H1 (cell line): Measurements from ENCODE around the gene QRICH1. TPM values are rescaled to one million over a fixed set of nuclear protein-coding genes. Genes with fewer than 3 reads are reported as not detected.

Experiments used
- CTCF ChIA-PET: fragments of 300-600 bp; sonication (Branson Sonifier 250); formaldehyde crosslinking; loops from one replicate; lab custom pipeline; 2021; ENCODE audit not compliant: partially characterized antibody; lab: Charles Lee
- POLR2A ChIA-PET: fragments of 300-600 bp; sonication (Branson Sonifier 250); formaldehyde crosslinking; loops from one replicate; lab custom pipeline; 2021; ENCODE audit warnings: inconsistent platforms; ENCODE audit not compliant: partially characterized antibody; lab: Charles Lee
- DNase-seq, 2 experiments: peaks; one replicate each; pipeline versions ENCODE4 v3.0.0 to v3.0.0-alpha.2; 2010 to 2022; ENCODE audit warnings: low spot score in 2 of 2, low read depth in 1 of 2, mixed read lengths in 1 of 2
- FAIRE-seq: peaks from 2 replicates; lab custom pipeline; 2011; peaks lifted over from hg19 to GRCh38; lab: Jason Lieb, UNC
- H2AFZ ChIP-seq: 2 replicates; pipeline ENCODE4 v1.8.1; 2012; ENCODE audit warnings: low read length, inconsistent platforms
- H2AK5ac ChIP-seq: 2 replicates; pipeline ENCODE4 v1.6.1; 2013; ENCODE audit warnings: low read depth, low read length
- H2BK120ac ChIP-seq: replicated peaks from 2 replicates; pipeline ENCODE3; 2013; ENCODE audit warnings: low read depth, low read length, inconsistent platforms
- H2BK12ac ChIP-seq: 2 replicates; pipeline ENCODE4 v1.6.1; 2013; ENCODE audit warnings: low read depth, low read length
- H2BK15ac ChIP-seq: 2 replicates; pipeline ENCODE4 v1.6.1; 2013; ENCODE audit warnings: low read length
- H2BK20ac ChIP-seq: 2 replicates; pipeline ENCODE4 v1.6.1; 2013; ENCODE audit warnings: low read length
- H2BK5ac ChIP-seq: 2 replicates; pipeline ENCODE4 v1.6.1; 2013; ENCODE audit warnings: low read depth, low read length
- H3K14ac ChIP-seq: 2 replicates; pipeline ENCODE4 v1.6.1; 2013; ENCODE audit warnings: inconsistent platforms; ENCODE audit not compliant: insufficient read length
- H3K18ac ChIP-seq: 2 replicates; pipeline ENCODE4 v1.6.1; 2013; ENCODE audit warnings: low read length; ENCODE audit errors: extremely low read depth
- H3K23ac ChIP-seq: 2 replicates; pipeline ENCODE4 v1.6.1; 2013; ENCODE audit warnings: inconsistent platforms; ENCODE audit not compliant: insufficient read length
- H3K23me2 ChIP-seq: 2 replicates; pipeline ENCODE4 v1.6.1; 2013; ENCODE audit warnings: low read depth, low read length
- H3K27ac ChIP-seq: 2 replicates; pipeline ENCODE4 v1.6.1; 2011; ENCODE audit warnings: low read depth, low read length, inconsistent platforms
- H3K27me3 ChIP-seq, 4 experiments: replicated peaks in 1 of 4; 1 replicate in 1 of 4; 2 replicates in 3 of 4; pipeline versions ENCODE4 v1.6.1 to v1.8.1; 2011 to 2013; ENCODE audit warnings: low read length in 3 of 4, mild to moderate bottlenecking in 3 of 4, inconsistent platforms in 2 of 4, mixed read lengths in 2 of 4, moderate library complexity in 1 of 4; ENCODE audit not compliant: control insufficient read depth in 3 of 4, insufficient read depth in 3 of 4; ENCODE audit errors: extremely low read depth in 1 of 4
- H3K36me3 ChIP-seq, 4 experiments: 2 replicates each; pipeline versions ENCODE4 v1.6.1 to v1.8.1; 2011 to 2013; ENCODE audit warnings: mild to moderate bottlenecking in 4 of 4, low read length in 3 of 4, moderate library complexity in 2 of 4, control low read depth in 1 of 4, inconsistent platforms in 1 of 4; ENCODE audit not compliant: insufficient read depth in 4 of 4, control insufficient read depth in 2 of 4
- H3K4ac ChIP-seq: replicated peaks from 2 replicates; pipeline ENCODE3; 2013; ENCODE audit warnings: low read length, low read depth, mixed read lengths, inconsistent platforms; ENCODE audit not compliant: insufficient read length
- H3K4me1 ChIP-seq, 4 experiments: replicated peaks in 1 of 4; 1 replicate in 1 of 4; 2 replicates in 3 of 4; pipeline versions ENCODE4 v1.6.1 to v1.8.1; 2011 to 2013; ENCODE audit warnings: low read length in 3 of 4, inconsistent platforms in 2 of 4, mixed read lengths in 1 of 4; ENCODE audit not compliant: insufficient read depth in 4 of 4, control insufficient read depth in 3 of 4
- H3K4me2 ChIP-seq, 2 experiments: 2 replicates each; pipeline versions ENCODE4 v1.6.1 to v1.8.1; 2011 to 2013; ENCODE audit warnings: low read depth in 2 of 2, low read length in 2 of 2, control low read depth in 1 of 2, inconsistent platforms in 1 of 2, mild to moderate bottlenecking in 1 of 2; ENCODE audit not compliant: insufficient read depth in 1 of 2
- H3K4me3 ChIP-seq, 4 experiments: fragments of 200-600, 300-600 bp in 1 of 4; sonication (generic), shearing (Covaris generic), sonication (Bioruptor Twin) in 1 of 4; 2 replicates each; pipeline versions ENCODE4 v1.5.1 to v1.8.1; 2011 to 2016; ENCODE audit warnings: low read length in 4 of 4, low read depth in 3 of 4, control low read depth in 2 of 4, inconsistent platforms in 2 of 4, mild to moderate bottlenecking in 2 of 4, mixed read lengths in 1 of 4, moderate library complexity in 1 of 4; ENCODE audit not compliant: insufficient read depth in 2 of 4; ENCODE audit errors: extremely low read depth in 1 of 4
- H3K56ac ChIP-seq: replicated peaks from 2 replicates; pipeline ENCODE3; 2013; ENCODE audit warnings: low read depth, mild to moderate bottlenecking, mixed read lengths, low read length, inconsistent platforms; ENCODE audit not compliant: insufficient read length
- H3K79me1 ChIP-seq: 2 replicates; pipeline ENCODE4 v1.6.1; 2013; ENCODE audit warnings: low read depth, low read length, control low read depth
- H3K79me2 ChIP-seq, 2 experiments: 2 replicates each; pipeline versions ENCODE4 v1.6.1 to v1.8.1; 2012 to 2013; ENCODE audit warnings: low read length in 2 of 2, mild to moderate bottlenecking in 2 of 2, inconsistent platforms in 1 of 2; ENCODE audit not compliant: insufficient read depth in 2 of 2, control insufficient read depth in 1 of 2
- H3K9ac ChIP-seq, 4 experiments: replicated peaks in 1 of 4; 1 replicate in 1 of 4; 2 replicates in 3 of 4; pipeline versions ENCODE4 v1.6.1 to v1.8.1; 2011 to 2013; ENCODE audit warnings: low read depth in 3 of 4, low read length in 3 of 4, control low read depth in 2 of 4, mild to moderate bottlenecking in 2 of 4, moderate library complexity in 2 of 4, inconsistent platforms in 1 of 4; ENCODE audit errors: extremely low read depth in 1 of 4
- H3K9me3 ChIP-seq, 2 experiments: 2 replicates each; pipeline versions ENCODE4 v1.6.1 to v1.8.1; 2012 to 2013; ENCODE audit warnings: mild to moderate bottlenecking in 2 of 2, moderate library complexity in 2 of 2, control low read depth in 1 of 2, inconsistent platforms in 1 of 2, low read depth in 1 of 2, low read length in 1 of 2, mixed read lengths in 1 of 2; ENCODE audit not compliant: insufficient read depth in 2 of 2
- H4K20me1 ChIP-seq, 2 experiments: replicated peaks in 1 of 2; 2 replicates each; pipeline versions ENCODE3 to v1.8.1; 2011 to 2013; ENCODE audit warnings: inconsistent platforms in 2 of 2, low read length in 2 of 2, mild to moderate bottlenecking in 1 of 2; ENCODE audit not compliant: insufficient read depth in 2 of 2, control insufficient read depth in 1 of 2
- H4K5ac ChIP-seq: 2 replicates; pipeline ENCODE4 v1.6.1; 2013; ENCODE audit warnings: low read length, low read depth, mixed read lengths, inconsistent platforms; ENCODE audit not compliant: insufficient read length
- H4K8ac ChIP-seq: 2 replicates; pipeline ENCODE4 v1.8.0; 2013; ENCODE audit warnings: mild to moderate bottlenecking, moderate library complexity, low read length, inconsistent platforms; ENCODE audit not compliant: insufficient read depth; ENCODE audit errors: extremely low read depth
- H4K91ac ChIP-seq: replicated peaks from 2 replicates; pipeline ENCODE3; 2013; ENCODE audit warnings: low read length, mixed read lengths, inconsistent platforms; ENCODE audit not compliant: insufficient read length
- CBX5 ChIP-seq: fragments of 300-800, 300-1000 bp; sonication (generic); IDR thresholded peaks from 2 replicates; pipeline ENCODE4 v1.7.1; 2016; ENCODE audit warnings: antibody characterized with exemption, low read length, low read depth
- GABPA ChIP-seq: IDR thresholded peaks from 2 replicates; pipeline ENCODE4 v1.6.1; 2011; ENCODE audit warnings: mild to moderate bottlenecking, low read length, moderate library complexity, borderline replicate concordance; ENCODE audit not compliant: insufficient read depth
- HDAC6 ChIP-seq: IDR thresholded peaks from one replicate; pipeline ENCODE4 v1.7.1; 2012; ENCODE audit warnings: low read depth, mild to moderate bottlenecking, inconsistent platforms, low read length, moderate library complexity
- KDM1A ChIP-seq: fragments of 200-600, 300-600 bp; sonication (generic); IDR thresholded peaks from 2 replicates; pipeline ENCODE4 v1.7.1; 2016; ENCODE audit warnings: mild to moderate bottlenecking, low read length, borderline replicate concordance
- MAFK ChIP-seq: IDR thresholded peaks from 2 replicates; pipeline ENCODE4 v1.6.1; 2012; ENCODE audit warnings: low read depth, mild to moderate bottlenecking, improper control_type of control experiment, low read length
- RFX5 ChIP-seq: IDR thresholded peaks from 2 replicates; pipeline ENCODE4 v1.6.1; 2011; ENCODE audit warnings: low read depth, low read length, improper control_type of control experiment, borderline replicate concordance
- WGBS, 2 experiments: shearing (Covaris generic) in 1 of 2; methylation state at CpG; one replicate each; pipeline versions ENCODE4 v1.1.6 to v1.1.7; 2013 to 2015; ENCODE audit warnings: low lambda C conversion rate in 2 of 2, mixed read lengths in 2 of 2, inconsistent platforms in 1 of 2, low coverage in 1 of 2, missing lambda C conversion rate in 1 of 2; ENCODE audit not compliant: insufficient replicate concordance in 2 of 2, insufficient coverage in 1 of 2, insufficient read length in 1 of 2; ENCODE audit errors: extremely low coverage in 1 of 2, missing lambda C conversion rate in 1 of 2; 5-methylcytosine and 5-hydroxymethylcytosine counted together
- polyA plus RNA-seq, 7 experiments: library from polyadenylated mRNA; depleted of rRNA in 3 of 7; stranded (reverse) in 5 of 7; unstranded in 2 of 7; fragments of >200 nt in 5 of 7; fragments of 200-250 nt in 2 of 7; gene quantifications; 1 replicate in 5 of 7; 2 replicates in 1 of 7; 4 replicates in 1 of 7; pipeline versions ENCODE4 v1.2.1 to v1.2.3, GENCODE V29; 2011 to 2013; ENCODE audit warnings: missing spikeins in 2 of 7, mixed read lengths in 2 of 7
- total RNA-seq: library from RNA; stranded (reverse); fragmentation: NEBNext Ultra II Directional; extraction: Animal tissue kit (Norgen Biotek cat#: 25700); gene quantifications from 2 replicates; pipeline ENCODE4 v1.2.1, GENCODE V29; 2021
- TF ChIP-seq, protein P1 (sequence below), 3 experiments: IDR thresholded peaks; 1 replicate in 2 of 3; 2 replicates in 1 of 3; pipeline versions ENCODE4 v1.5.1 to v1.6.1; 2011; ENCODE audit warnings: low read length in 3 of 3, mild to moderate bottlenecking in 3 of 3, inconsistent platforms in 2 of 3, low read depth in 1 of 3, moderate library complexity in 1 of 3; ENCODE audit not compliant: insufficient read depth in 1 of 3; ENCODE audit errors: control extremely low read depth in 1 of 3

QRICH1 gene
- total and polyA plus RNA-seq, 2 of the 8 experiments (the other 6 are each of a cell fraction or from before 2014, with no cell fraction given), result 128 to 142 TPM

DNA sequence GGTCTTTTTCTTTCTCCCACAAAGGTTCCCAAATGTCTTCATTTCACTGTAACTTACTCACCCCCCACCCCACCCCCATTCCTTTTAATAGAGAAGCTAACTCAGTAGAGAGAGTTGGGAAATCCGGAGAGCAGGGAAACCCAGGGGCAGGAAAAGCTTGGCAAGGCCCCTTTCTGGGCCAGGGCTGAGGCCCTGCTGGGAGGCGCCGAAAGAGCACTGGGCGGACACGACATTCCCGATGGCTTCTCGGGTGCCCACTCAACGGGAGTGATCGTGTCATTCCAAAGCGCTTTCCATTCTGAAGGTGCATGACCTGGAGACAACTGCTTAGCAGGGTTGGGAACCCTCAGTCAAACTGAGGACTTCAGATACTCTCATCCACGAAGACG is 73.9 kb downstream of the QRICH1 start:
- H2BK12ac ChIP-seq, result 0 out of 2 replicates have a peak overlapping the region, but pooled peaks have one; percentile 33
- peak overlapping the region; percentile 84 to 97 (median 95) for H3K4me3 ChIP-seq
- peaks cover 0 to 16% of the 10 kb centered on the region in 2 experiments; a peak in 1 of 4 replicates for H3K79me2 ChIP-seq
- H3K4ac ChIP-seq, result no peak overlapping the region
- FAIRE-seq, result no peak
- peaks cover 5% of the 10 kb centered on the region for H3K79me1 ChIP-seq
- H3K27ac ChIP-seq, result no peak overlapping the region
- no peak overlapping the region for H2AFZ ChIP-seq
- no peaks in the 10 kb centered on the region for H3K27me3 ChIP-seq
- no peak overlapping the region for H3K56ac ChIP-seq
- H3K9me3 ChIP-seq, result no peaks in the 10 kb centered on the region
- CTCF ChIA-PET, result interaction anchor here (0.6 to 24.3 kb wide), 11 partner anchors 10 to 520 kb away, joined by 3 to 467 read pairs (median 3); partner anchors contain the start of genes P4HTM, QARS1, QRICH1 and WDR6
- no peak for DNase-seq
- 0 out of 2 replicates have a peak overlapping the region, but pooled peaks have one; percentile 77 for H2AK5ac ChIP-seq
- no peak overlapping the region for H4K5ac ChIP-seq
- 77% methylated on average over 12 of the region's 12 CpGs; no CpG with 5 or more reads in 1 of the 2 experiments for WGBS, 2 experiments
- H3K9ac ChIP-seq, result peak overlapping the region in 3 of 4 experiments; percentile 86 to 96 (median 94); a peak in 3 of 7 replicates
- peak overlapping the region; percentile 96 to 98 for H3K4me2 ChIP-seq
- H2BK20ac ChIP-seq, result no peak overlapping the region
- H3K14ac ChIP-seq, result no peak overlapping the region
- no peak overlapping the region for H2BK120ac ChIP-seq
- H3K36me3 ChIP-seq, result peaks cover 18 to 38% (median 26%) of the 10 kb centered on the region in 4 experiments
- H3K23me2 ChIP-seq, result peaks cover 32% of the 10 kb centered on the region
- no peak overlapping the region for H2BK15ac ChIP-seq
- H4K91ac ChIP-seq, result no peak overlapping the region
- no peak overlapping the region for H4K8ac ChIP-seq
- peaks cover 0 to 21% (median 13%) of the 10 kb centered on the region in 4 experiments; a peak in 6 of 7 replicates for H3K4me1 ChIP-seq
- POLR2A ChIA-PET, result interaction anchor here (0.6 to 38.8 kb wide), 14 partner anchors 7 to 1327 kb away, joined by 3 to 1518 read pairs (median 14); partner anchors contain the start of genes DALRD3, IMPDH2, IP6K2 and LAMB2
- H3K18ac ChIP-seq, result no peak overlapping the region
- no peak overlapping the region for H3K23ac ChIP-seq
- H2BK5ac ChIP-seq, result 0 out of 2 replicates have a peak overlapping the region, but pooled peaks have one; percentile 98
- H4K20me1 ChIP-seq, result peaks cover 13 to 15% of the 10 kb centered on the region in 2 experiments
- TF ChIP-seq, protein P1, sequence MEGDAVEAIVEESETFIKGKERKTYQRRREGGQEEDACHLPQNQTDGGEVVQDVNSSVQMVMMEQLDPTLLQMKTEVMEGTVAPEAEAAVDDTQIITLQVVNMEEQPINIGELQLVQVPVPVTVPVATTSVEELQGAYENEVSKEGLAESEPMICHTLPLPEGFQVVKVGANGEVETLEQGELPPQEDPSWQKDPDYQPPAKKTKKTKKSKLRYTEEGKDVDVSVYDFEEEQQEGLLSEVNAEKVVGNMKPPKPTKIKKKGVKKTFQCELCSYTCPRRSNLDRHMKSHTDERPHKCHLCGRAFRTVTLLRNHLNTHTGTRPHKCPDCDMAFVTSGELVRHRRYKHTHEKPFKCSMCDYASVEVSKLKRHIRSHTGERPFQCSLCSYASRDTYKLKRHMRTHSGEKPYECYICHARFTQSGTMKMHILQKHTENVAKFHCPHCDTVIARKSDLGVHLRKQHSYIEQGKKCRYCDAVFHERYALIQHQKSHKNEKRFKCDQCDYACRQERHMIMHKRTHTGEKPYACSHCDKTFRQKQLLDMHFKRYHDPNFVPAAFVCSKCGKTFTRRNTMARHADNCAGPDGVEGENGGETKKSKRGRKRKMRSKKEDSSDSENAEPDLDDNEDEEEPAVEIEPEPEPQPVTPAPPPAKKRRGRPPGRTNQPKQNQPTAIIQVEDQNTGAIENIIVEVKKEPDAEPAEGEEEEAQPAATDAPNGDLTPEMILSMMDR (IDR thresholded peaks at IDR 0.05; ENCODE audit: control extremely low read depth in 1 of 3, insufficient read depth in 1 of 3, low read depth in 1 of 3, low read length in 3 of 3), result no peak
- TF ChIP-seq RFX5 (no peak), HDAC6 (no peak), KDM1A (no peak), GABPA (no peak), CBX5 (no peak), MAFK (no peak)
